Measurements from ENCODE around the gene UCHL1.

UCHL1 gene

DNA sequence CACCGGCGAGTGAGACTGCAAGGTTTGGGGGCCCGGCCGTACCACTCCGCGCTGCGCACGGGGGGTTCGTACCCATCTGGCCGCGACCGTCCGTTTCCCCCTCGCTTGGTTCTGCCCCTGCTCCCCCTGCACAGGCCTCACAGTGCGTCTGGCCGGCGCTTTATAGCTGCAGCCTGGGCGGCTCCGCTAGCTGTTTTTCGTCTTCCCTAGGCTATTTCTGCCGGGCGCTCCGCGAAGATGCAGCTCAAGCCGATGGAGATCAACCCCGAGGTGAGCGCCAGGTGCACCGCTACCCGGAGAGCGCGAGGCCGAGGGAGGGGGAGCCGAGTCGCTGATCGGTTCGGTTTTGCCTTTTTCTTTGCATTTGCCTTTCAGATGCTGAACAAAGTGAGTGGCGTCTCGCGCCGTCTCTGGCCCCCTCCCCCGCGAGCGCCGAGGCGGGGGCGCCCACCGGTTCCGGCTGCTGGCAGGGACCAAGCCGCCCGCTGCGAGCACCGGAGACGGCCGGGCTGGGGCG lies at the start of gene UCHL1:
Gene UCHL1 (plus strand): TSS at position 189 of the 517 bp plus-strand sequence. CDS start 49 bp downstream, at position 238.
- DNase-seq = peak; percentile 11

DNA sequence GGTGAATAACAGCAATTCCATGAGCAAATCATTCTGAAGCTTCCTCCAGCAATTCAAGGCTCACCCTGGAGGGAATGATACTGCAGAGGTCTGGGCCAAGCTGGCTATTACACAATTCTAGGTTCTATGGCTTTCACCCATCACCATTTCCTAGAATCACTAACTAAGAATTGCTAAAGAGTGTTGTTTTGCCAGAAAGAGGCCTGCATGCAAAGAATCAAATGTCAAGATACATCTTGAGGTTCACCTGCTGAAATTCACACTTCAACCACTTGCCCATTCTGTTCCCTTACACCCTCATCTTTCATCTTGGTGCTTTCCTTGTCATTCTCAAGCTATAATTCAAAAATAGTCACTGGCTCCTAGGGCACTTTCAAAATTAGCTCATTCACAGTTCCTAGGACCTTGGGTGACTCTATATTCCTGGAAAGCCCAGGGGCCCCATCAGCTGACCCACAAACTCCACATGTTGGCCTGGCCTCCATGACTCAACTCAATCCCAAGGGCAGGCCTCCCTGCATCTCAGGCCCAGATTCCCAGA lies 49.4 kb upstream of the UCHL1 start:
- DNase-seq = peak; percentile 59

GRCh38 chr4:41209187-41209586 lies 47.5 kb upstream of the UCHL1 start:
- DNase-seq = no peak

DNA sequence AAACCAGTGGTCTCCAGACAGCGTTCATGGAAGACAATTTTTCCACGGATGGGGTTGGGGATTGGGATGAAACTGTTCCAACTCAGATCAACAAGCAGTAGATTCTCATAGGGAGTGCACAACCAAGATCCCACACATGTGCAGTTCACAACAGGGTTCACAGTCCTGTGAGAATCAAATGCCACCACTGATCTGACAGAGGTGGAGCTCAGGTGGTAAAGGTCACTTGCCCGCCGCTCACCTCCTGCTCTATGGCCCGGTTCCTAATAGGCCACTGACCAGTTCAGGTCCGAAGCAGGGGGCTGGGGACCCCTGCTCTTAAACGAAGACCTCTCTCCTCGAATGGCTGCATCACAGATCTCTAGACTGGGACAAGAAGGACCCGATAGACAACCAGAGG lies 46.8 kb upstream of the UCHL1 start:
- DNase-seq = no peak

DNA sequence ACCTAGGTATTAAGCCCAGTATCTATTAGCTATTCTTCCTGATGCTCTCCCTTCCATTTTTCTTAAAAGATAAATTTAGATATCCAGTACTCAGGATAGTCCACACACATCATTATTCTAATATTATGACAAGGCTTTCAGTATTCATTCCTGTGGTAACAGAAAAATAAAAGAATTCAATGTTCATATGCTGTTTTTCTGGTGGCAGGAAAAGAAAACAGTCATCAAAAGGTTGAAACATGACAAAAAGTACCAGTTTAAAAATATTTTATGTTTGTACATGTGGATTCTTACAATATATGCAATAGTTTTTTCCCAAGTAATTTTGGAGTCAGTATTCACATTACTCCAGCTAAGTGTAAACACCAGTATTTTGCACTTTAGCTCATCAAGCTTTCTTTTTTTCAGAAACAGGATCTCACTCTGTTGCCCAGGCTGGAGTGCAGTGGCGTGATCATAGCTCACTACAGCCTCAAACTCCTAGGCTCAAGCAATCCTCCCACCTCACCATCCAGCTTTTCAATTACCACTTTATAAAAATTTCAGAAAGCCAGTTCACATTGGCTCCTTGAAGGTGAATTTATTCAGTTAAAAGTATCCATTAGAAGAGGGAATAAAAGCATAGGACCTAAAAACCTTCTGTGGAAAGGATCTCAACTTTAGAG lies 44.6 kb upstream of the UCHL1 start:
- no peak for DNase-seq

DNA sequence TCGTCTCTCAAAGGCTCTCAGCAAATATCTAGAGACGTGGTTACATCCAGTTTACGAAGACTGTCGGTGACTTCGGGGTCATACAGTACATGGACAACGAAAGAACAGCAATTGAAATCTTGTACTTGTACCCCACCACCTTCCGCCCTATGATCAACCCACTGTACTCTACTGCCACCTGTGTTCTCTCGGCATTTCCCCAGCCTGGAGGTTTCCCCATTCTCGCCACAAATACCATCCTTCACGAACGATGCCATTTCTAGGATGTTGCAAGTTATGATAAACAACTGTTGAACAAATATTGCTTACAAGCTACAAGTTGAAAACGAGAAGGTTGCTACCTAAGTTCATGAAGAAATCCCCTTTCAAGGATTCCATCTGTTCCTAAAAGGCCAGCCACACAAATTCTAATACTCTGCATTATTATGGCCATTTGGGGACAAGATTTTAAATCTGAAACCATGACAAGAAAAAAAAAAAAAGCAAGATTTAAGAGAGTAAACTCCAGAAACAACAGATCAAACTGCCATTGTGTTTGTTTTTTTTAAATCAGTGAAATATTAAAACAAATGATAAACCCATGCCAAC lies 44.0 kb upstream of the UCHL1 start:
- DNase-seq = peak; percentile 37

- no peak for DNase-seq
Observed at GRCh38 chr4:41213625-41214135, 43.0 kb upstream of the UCHL1 start.

- peak; percentile 66 for DNase-seq
Observed at GRCh38 chr4:41214136-41214824, 42.4 kb upstream of the UCHL1 start, which contains the start of gene APBB2. TSS of gene APBB2 (minus strand) at chr4:41214542. CDS start at chr4:41033254, 181,288 bp downstream.

GRCh38 chr4:41214825-41215146 lies 41.9 kb upstream of the UCHL1 start:
- DNase-seq = no peak

DNA sequence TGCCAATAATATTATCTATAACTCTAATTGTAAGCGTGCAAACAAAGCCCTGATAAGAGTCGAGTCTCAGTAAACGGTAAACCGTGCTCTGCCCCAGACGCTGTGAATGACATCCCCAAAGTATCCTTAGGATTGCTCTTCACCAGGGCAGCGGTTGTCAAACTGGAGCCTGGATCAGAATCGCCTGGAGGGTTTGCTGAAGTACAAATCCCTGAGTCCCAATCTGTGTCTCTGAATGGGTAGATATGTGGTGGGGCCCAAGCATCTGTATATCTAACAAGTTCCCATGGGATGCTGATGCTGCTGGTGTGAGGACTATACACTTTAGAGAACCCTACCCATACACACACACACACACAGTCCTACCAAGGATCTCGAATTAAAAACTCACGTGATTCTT lies 41.6 kb upstream of the UCHL1 start:
- DNase-seq = no peak

GRCh38 chr4:41215969-41216293 lies 40.8 kb upstream of the UCHL1 start:
- no peak for DNase-seq

DNA sequence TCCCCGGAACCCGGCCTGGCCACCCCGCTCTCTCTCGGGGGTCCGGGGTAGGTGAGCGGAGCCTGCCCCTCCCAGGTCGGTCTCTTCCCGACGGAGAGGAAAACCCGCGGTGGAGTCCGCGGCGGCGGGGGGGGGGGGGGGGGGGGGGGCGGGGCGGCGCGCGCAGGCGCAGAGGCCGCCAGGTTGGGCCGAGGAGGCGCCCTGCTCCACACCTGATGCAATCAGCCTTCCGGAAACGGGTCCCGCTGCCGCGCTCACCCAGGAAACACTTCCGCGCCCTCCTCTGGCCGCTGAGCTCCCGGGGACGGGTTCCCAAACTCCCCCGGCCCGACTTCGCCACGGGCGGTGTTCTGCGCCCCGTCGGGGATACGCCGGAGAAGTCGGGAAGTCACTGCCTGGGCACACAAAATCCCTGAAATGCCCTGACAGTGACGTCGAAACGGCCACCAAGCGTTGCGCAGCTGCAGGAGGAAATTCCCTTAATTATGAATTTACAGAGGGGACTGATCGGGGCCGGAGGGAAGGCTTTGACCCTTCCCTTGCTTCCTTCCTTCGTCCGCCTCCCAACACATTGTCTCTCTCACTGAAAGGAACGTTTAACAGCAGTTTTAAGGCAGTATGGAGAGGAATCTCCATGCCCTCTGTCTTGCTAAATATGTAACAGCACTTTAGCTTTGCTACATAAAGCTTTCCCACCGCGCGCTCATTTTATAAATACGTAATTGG lies 40.3 kb upstream of the UCHL1 start:
- peak; percentile 76 for DNase-seq

DNA sequence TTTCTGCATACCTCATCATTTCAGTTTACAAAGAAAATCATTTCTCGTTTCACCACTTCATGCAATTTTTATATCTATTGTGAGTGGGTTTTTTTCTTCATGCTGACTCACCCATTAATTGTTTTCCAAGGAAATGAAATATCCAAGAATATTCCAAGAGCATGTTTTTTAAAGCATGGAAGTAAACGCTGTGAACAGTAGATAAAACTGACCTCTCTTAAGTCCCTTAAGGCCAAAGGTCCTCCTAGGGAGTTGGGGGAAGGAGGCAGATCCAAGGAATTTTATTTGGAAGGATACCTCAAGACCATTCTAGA lies 39.8 kb upstream of the UCHL1 start:
- no peak for DNase-seq

DNA sequence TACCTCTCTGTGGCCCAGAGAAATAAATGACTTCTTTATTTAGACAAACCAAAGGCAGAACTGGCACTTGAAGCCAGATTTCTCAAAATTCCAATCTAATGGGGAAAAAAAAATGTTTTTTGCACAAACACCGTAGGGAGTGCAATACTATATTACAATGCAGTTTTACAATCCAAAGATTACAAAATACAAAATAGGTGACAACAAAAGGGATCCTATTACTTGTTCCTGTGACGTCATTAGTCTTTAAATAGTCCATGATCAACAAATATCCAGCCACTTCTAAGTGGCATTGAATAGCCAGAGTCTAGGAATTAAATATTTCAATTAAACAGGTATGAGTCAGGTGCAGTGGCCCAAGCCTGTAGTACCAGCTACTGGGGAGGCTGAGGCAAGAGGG lies 39.4 kb upstream of the UCHL1 start:
- DNase-seq = no peak

- no peak for DNase-seq
Observed at GRCh38 chr4:41218703-41219102, 38.0 kb upstream of the UCHL1 start.

DNA sequence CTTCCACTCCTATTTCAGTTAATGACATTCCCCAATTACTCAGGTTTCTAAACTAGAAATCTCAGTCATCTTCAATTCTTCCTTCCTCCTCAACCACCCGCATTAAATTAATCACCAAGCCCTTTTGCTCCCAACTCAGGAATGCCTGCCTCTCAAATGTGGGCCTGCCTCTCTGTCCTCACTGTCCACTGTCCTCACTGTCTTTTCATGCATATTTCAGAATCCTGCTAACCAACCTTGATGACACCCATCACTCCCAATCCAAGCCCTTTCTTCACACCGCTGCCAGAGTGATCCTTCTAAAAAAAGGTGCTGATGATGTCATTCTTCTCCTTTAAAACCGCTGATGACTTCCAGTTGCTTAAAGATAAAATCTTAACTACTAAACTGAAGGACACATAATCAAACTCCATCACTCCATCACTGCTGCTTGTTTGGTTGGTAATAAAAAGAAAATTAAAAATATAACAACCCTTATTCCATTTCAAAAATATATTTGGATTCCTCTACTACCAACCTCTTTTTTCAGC lies 37.2 kb upstream of the UCHL1 start:
- no peak for DNase-seq

DNA sequence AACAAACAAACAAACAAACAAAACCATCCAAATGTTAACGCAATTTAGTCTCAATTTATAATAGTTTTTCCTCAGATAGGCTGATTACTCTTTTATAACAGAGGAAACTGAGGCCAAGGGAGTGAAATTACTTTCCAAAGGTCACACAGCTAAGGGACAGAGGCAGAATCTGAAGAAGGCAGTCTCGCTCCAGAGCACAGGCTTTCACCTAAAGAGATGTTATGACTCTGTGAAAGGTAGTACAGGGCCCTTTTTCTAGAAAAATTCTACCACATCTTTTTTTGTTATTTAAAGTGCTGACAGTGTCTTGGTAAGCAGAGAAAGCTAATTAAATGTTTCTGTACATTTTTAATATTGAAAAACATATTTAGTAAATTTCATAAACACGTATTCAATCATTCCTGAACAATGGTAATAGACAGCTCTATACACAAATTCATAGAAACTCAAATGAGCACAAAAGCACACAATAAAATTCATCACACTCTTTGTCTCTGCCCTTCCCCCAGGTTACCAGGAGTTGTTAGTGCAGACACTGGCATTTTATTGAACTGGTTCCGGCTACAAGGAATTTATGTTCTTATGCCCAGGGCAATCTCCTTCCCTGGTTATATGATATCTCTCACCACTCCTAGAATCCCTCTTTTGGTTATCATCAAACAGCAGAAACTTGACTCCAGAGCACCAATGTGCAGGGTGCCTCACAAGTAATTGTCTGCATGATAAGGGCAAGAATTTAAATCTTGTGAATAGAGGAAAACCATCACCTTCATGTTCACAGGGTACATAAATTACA lies 34.7 kb upstream of the UCHL1 start:
- DNase-seq = no peak

GRCh38 chr4:41227902-41228301 lies 28.8 kb upstream of the UCHL1 start:
- DNase-seq = no peak

DNA sequence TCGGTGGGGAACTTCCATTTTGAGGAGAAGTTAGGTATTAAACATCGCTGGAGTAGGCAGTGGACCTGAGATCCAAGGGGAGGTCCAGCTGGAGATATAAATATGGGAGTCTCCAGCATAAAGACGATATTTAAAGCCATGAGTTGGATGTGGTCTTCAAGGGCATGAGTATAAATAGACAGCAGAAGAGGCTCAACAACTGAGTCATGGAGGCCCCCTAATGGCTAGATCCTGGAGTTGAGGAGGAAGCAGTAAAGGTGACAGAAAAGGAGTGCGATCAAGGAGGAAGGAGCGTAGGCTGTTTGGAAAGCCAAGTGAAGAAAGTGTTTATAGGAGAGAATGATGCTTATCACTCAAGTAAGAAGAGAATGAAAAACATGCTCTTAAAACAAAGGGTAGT lies 24.3 kb upstream of the UCHL1 start:
- DNase-seq = no peak

DNA sequence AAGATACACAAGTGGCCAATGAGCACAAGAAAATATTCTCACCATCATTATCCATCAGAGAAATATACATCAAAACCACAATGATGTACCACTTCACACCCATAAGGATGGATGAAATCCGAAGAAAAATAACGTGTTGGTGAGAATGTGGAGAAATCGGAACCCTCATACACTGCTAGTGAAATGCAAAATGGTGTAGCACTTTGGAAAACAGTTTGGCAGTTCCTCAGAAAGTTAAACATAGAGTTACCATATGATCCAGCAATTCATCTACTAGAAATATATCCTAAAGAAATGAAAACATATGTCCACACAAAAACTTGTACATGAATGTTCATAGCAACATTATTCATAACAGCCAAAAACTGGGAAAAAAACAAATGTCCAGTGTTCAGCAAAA lies 23.9 kb upstream of the UCHL1 start:
- DNase-seq = no peak

DNA sequence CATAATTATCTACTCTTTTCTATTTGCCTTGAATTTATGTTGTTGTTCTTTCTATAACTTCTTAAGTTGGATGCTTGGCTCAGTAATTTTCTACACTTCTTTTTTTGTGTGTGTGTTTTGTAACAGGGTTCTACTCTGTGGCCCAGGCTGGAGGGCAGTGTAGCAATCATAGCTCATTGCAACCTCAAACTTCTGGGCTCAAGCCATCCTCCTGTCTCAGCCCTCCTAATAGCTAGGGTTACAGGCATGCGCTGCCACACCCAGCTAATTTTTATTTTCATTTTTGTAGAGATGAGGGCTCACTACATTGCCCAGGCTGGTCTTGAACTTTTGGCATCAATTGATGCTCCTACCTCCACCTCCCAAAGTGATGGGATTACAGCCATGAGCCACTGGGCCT lies 20.7 kb upstream of the UCHL1 start:
- no peak for DNase-seq

- DNase-seq = no peak
Observed at GRCh38 chr4:41236508-41236907, 20.2 kb upstream of the UCHL1 start.

Data from activated CD4-positive, alpha-beta T cell treated with anti-CD3 and anti-CD28 coated beads, Interleukin-10, Interleukin-2, amounts not matched to agents 100 ng/mL and 50 ng/mL, durations not matched to agents 16 hours and 8 hours (primary cell).